ENCODE measurements around the gene C11orf21. TPM values are rescaled to one million over a fixed set of nuclear protein-coding genes. Genes with fewer than 3 reads are reported as not detected.

C11orf21 gene
- total and polyA plus RNA-seq, 9 donors: 0.12 to 0.75 (median 0.35) TPM; not detected in 2

GRCh38 chr11:2263724-2264360, 37.9 kb downstream of the C11orf21 start:
- Histone ChIP-seq H3K4me3 (no peak overlapping the region), H3K9me3 (no peaks in the 10 kb centered on the region), H3K27ac (no peak overlapping the region), H3K36me3 (no peaks in the 10 kb centered on the region), H3K27me3 (no peaks in the 10 kb centered on the region), H3K4me1 (ENCODE audit: insufficient read depth) (no peaks in the 10 kb centered on the region)
- peak in 1 of 5 donors; percentile 7 for DNase-seq
- WGBS, 3 donors: 88 to 94% (median 89%) methylated on average over 11 to 13 of the region's 13 CpGs
- TF ChIP-seq POLR2A (IDR thresholded peaks at IDR 0.05) (no peak), EP300 (IDR thresholded peaks at IDR 0.05) (no peak), CTCF (IDR thresholded peaks at IDR 0.05) (no peak)
- intact Hi-C loops (cut with DNase I): no loop called here

- intact Hi-C loops (cut with DNase I): no loop called here
- Histone ChIP-seq H3K9me3 (no peaks in the 10 kb centered on the region), H3K27me3 (no peaks in the 10 kb centered on the region), H3K4me1 (ENCODE audit: insufficient read depth) (no peaks in the 10 kb centered on the region), H3K36me3 (no peaks in the 10 kb centered on the region), H3K27ac (no peak overlapping the region), H3K4me3 (no peak overlapping the region)
- peak in 2 of 5 donors; percentile 8 to 13 for DNase-seq
- TF ChIP-seq POLR2A (IDR thresholded peaks at IDR 0.05): no peak
- TF ChIP-seq CTCF (IDR thresholded peaks at IDR 0.05): no peak
- TF ChIP-seq EP300 (IDR thresholded peaks at IDR 0.05): no peak
- WGBS, 3 donors: 75 to 79% (median 76%) methylated on average over 10 of the region's 10 CpGs
Observed at GRCh38 chr11:2263071-2263565, 38.6 kb downstream of the C11orf21 start.

- intact Hi-C loops (cut with DNase I): no loop called here
- Histone ChIP-seq H3K4me3 (no peak overlapping the region), H3K9me3 (no peaks in the 10 kb centered on the region), H3K4me1 (ENCODE audit: insufficient read depth) (no peaks in the 10 kb centered on the region), H3K27me3 (no peaks in the 10 kb centered on the region), H3K27ac (no peak overlapping the region), H3K36me3 (no peaks in the 10 kb centered on the region)
- peak in 1 of 5 donors; percentile 12 for DNase-seq
- 85 to 90% (median 88%) methylated on average over 18 of the region's 18 CpGs for WGBS, 3 donors
- TF ChIP-seq CTCF (IDR thresholded peaks at IDR 0.05) (no peak), EP300 (IDR thresholded peaks at IDR 0.05) (no peak), POLR2A (IDR thresholded peaks at IDR 0.05) (no peak)
Observed at GRCh38 chr11:2262301-2263070, 39.2 kb downstream of the C11orf21 start.

- Histone ChIP-seq H3K36me3 (no peaks in the 10 kb centered on the region), H3K9me3 (no peaks in the 10 kb centered on the region), H3K4me3 (no peak overlapping the region), H3K27me3 (no peaks in the 10 kb centered on the region), H3K4me1 (ENCODE audit: insufficient read depth) (no peaks in the 10 kb centered on the region), H3K27ac (no peak overlapping the region)
- TF ChIP-seq EP300 (IDR thresholded peaks at IDR 0.05) (no peak), POLR2A (IDR thresholded peaks at IDR 0.05) (no peak), CTCF (IDR thresholded peaks at IDR 0.05) (no peak)
- peak in 1 of 5 donors; percentile 15 for DNase-seq
- WGBS, 3 donors: 69 to 75% (median 69%) methylated on average over 20 to 21 of the region's 21 CpGs
- intact Hi-C loops (cut with DNase I): no loop called here
Observed at GRCh38 chr11:2261436-2262230, 40.1 kb downstream of the C11orf21 start.

Data from ovary (tissue), 9 donors.